Measurements from ENCODE around the gene STK32B.
"Not testable (repeated sequence)": the region's sequence is repeated elsewhere in the genome, so short reads cannot be mapped to it uniquely, and the experiment has no call there.

The STK32B gene

DNA sequence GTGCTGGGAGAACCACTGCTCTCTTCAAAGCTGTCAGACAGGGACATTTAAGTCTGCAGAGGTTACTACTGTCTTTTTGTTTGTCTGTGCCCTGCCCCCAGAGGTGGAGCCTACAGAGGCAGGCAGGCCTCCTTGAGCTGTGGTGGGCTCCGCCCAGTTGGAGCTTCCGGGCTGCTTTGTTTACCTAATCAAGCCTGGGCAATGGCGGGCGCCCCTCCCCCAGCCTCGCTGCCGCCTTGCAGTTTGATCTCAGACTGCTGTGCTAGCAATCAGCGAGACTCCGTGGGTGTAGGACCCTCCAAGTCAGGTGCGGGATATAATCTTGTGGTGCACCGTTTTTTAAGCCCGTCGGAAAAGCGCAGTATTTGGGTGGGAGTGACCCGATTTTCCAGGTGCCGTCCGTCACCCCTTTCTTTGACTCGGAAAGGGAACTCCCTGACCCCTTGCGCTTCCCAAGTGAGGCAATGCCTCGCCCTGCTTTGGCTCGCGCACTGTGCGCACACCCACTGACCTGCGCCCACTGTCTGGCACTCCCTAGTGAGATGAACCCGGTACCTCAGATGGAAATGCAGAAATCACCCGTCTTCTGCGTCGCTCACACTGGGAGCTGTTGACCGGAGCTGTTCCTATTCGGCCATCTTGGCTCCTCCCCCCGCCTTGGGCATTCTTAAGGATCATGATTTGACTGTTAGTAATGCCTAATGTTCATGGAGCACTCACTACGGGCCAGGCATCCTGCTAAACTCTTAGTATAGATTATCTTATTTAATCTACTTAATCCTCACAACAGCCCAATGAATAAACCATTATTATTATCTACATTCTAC, 392.9 kb downstream of the STK32B start:
- not testable (repeated sequence) for DNase-seq (ENCODE audit: low read depth, low spot score)

DNA sequence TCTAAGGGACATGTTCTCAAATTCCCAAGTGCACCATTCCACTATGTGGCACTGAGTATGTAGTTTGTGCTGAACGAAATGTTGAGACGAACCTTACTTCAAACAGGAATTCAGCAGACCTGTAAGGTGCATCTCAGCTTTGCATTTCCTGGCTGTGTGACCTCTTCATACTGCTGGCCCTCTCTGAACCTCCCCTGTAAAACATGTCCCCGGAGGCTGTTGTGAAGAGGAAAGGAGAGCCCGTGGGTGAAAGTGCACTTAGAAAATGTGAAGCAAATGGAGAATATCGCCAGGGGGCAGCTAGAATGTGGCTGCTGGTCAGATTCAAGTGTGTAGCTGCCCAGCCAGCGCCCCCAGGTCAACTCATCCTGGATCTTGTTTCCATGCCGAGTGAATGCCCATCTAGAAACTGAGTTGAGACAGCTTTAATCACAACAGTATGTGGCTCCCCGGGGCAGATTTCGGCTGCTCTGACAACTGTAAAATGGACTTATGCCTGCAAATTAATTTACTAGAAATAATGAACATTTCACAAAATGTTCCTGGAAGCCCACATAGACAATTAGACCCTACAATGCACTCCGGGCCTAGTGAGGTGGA, 393.7 kb downstream of the STK32B start:
- no peak for DNase-seq (ENCODE audit: low read depth, low spot score)

DNA sequence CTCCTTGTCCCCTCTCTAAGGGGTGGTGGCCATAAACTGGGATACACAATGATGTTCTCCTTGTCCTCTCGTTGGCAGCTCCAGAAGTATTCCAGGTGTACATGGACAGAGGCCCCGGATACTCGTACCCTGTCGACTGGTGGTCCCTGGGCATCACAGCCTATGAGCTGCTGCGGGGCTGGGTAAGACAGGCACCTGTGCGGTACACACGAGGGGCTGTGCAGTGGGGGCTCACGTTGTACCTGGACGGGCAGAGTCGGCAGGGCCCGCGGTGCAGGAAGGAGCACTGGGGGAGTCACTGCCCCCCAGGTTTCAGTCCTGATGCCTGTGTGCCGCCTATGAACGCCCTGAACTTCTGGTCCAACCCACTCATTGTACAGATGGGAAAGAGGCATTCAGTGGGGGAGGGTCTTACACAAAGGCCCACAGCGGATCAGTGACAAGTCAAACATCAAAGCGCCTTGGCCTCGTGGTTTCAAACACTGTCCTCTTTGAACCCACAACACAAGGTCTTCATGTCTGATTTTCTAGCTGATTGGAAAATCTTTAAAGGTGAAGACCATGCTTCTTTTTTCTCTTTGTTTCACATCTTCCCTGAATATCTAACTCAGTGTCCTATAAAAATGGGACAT, 395.4 kb downstream of the STK32B start:
- DNase-seq (ENCODE audit: low read depth, low spot score) = no peak

DNA sequence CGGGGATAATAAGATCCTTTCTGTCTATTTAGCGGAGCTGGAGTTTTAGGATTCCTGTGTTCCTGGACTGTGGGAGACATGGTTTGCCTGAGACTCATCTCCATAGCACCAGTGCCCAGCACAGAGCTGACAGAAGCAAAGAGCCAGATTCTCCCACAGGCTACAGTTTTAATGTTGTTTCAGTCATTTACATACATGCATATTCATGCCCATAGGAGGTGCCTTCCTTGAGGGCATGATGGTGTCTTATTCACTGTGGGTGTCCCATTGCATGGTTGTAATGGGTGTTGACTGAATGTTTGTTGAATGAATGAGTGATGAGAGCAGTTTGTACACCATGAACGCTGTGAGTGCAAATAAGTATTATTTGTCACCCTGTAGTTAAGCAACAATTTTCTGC, 396.5 kb downstream of the STK32B start:
- no peak for DNase-seq (ENCODE audit: low read depth, low spot score)

DNA sequence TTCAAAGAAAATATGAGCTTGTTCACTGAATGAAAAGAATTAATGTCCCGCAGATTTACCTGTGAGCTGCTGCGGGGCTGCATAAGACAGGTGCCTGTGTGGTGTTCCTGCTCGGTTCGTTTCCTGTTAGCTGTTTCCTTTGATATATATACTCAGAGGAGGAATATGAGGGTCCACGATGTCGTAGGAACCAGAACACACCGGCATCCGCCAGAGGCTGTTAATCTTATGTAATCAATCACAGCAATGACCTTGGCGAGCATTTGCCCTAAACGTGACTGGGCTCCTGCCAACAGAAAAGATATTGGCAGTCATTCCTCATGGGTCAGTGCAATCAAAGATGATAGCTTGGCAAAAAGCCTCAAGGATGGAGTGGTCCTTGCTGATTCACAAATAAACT, 396.9 kb downstream of the STK32B start:
- DNase-seq (ENCODE audit: low read depth, low spot score) = no peak

DNA sequence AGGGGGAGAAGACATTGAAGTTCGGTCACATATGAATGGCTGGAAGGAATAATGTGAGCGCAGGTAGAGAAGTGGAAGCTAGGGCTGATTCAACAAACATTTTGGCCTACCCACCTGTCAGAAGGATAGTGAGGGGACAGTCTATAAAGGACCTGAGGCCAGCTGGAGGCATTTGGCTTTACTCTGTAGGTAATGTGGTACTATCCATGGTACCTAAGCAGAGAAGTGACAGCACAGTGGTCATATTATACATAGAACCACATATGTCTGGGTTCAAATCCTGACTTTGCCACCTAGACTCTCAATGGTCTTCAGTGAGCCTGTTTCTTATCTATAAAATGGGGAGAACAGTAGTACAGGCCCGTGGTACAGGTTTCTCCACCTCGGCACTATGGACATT, 400.0 kb downstream of the STK32B start:
- DNase-seq (ENCODE audit: low read depth, low spot score) = no peak

DNA sequence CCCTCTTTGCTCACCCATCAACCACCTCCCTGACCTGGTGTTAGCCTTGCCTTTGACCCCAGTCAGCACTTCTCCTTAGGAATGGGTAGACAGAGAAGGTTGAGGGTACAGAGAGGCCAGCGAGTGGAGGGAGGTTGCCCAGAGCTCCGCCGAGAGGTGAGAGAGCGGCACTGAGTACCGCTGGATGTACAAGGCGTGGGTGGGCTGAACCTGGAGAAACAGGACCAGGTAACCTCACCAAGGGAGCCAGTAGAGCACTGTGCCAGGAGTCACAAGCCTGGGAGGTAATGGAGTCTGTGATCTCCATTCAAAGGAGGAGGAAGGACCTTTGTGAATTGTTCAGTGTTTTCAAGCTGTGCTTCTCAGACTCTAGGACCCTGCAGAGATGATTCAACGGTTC, 400.9 kb downstream of the STK32B start:
- no peak for DNase-seq (ENCODE audit: low read depth, low spot score)

DNA sequence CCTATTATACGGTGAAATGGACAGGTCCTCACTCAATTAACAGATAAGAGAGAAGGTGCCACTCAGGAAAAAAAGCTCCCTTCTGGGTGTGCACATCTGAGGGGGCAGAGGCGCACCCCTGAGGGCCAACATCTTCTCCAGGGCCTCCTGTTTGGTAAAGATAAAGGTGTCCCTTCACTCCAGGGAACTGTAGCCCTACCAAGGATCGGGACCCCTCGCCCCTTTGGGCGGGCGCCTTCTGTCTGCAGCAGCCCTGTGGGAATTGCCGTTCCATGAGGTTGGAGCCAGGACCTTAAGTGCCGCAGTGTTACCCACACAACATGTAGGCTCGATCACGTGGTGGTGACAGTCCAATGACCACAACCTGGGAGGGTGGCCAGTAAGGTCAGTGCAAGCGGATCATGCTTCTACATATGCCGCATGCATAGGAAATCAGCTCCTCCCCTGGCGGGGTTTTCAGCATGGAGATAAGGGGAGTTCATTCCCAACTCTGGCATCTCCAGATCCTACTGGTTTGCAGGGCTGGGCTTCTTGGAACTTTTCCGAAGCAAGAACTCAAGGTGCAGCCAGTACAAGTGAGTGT, 403.8 kb downstream of the STK32B start:
- no peak for DNase-seq (ENCODE audit: low read depth, low spot score)

DNA sequence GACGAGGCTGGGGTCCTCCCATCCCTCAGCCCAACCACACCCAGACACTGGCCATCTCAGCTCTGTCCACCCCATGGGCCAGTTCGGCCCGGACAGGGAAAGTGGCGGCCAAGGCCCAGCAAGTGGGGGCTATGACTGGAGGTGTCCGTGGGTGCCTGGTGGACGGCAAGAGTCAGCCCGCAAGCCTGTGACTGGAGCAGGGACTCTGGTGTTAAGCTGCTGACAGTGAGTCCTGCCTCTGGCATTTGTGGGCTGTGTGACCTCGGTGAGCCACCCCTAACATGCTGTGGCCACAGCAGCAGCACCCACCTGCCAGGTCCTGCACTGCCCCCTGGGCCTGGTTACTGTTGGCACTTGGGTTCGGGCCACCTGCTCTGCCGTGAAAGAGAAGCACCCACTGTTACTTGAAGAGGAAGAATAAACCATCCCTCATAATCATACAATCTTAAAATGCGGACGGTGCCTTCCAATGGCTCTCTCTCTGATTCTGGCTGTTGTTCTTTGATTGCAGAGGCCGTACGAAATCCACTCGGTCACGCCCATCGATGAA, 405.1 kb downstream of the STK32B start:
- DNase-seq (ENCODE audit: low read depth, low spot score) = no peak

DNA sequence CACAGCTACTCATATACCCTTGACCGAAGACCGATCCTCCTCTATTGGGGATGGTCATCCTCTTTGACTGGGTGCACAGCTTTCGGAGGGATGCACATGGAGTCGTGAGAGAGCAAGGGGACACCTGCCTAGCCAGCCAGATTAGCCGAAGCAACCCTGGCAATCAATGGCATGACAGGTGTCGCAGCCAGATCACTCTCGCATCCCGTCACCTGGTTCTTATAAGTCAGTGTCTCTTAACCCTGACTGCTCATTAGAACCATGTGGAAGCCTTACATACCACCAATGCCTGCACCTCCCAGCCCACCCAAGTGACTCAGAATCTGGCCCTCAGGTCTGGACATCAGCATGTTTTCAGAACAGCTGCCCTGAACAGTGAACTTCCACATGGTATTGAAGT, 407.4 kb downstream of the STK32B start:
- no peak for DNase-seq (ENCODE audit: low read depth, low spot score)

DNA sequence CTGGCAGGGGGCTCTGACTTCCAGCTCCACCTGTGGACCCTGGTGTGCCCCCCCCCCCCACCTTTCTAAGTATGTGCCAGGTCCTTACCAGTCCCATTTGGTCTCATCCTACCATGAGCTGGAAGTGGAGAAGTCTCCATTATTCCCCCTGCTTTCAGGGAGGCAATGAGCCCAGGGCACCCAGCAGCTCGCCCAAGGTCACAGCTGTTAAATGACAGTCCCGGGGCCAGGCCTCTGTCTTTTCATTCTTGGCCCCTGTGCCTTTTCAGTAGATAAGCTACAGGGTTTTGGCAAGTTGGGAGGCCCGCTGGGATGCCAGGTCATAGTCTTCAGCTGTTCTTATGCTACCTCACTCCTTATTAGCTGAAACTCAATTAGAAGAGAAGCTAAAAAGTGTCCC, 408.0 kb downstream of the STK32B start:
- DNase-seq (ENCODE audit: low read depth, low spot score) = no peak

DNA sequence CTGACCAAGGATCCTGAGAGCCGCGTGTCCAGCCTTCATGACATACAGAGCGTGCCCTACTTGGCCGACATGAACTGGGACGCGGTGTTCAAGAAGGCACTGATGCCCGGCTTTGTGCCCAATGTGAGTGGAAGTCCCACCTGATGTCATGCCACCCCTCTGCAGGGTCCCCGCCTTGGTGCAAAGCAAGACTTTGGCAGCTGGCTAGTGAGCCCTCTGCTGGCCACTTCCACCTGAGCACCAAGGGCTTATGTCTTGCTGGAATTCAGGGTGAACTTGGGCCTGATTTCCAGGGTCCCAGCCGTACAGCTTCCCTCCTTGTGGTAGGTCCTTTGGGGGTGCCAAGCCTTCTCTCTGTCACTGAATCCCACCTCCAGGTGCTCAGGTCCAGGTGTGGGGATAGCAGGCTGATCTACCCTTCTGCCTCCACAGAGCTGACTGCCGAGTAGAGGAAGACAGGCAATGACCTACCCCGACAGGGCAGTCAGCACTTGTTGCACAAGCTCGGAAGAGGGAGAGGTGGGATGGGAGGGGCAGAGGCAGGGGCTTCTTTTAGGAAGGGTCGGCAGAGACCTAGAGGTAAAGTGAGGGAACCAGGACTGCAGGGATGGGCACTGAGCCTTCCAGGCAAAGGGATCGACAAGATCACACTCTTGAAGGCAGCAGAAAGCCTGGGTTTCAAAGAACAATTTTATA, 409.0 kb downstream of the STK32B start:
- peak; percentile 1 for DNase-seq (ENCODE audit: low read depth, low spot score)

DNA sequence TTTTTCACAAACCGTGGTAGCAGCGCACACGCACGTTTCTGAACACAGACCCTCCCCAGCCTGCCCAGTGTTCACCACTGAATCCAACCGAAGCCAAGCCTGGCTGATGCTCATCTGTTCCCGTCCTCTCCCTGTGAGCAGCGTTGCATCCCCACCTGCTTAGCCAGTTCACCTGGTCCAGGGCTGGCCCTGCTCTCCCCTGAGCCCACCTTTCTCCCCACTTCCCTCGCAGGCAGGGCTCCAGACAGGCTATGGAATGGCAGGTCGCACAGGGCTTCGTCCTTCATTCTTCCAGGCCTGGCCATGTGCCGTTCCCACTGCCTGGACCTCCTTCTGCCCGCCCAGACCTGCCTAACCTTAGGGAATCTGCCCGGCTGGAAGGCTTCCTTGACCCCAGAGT, 410.2 kb downstream of the STK32B start:
- no peak for DNase-seq (ENCODE audit: low read depth, low spot score)

DNA sequence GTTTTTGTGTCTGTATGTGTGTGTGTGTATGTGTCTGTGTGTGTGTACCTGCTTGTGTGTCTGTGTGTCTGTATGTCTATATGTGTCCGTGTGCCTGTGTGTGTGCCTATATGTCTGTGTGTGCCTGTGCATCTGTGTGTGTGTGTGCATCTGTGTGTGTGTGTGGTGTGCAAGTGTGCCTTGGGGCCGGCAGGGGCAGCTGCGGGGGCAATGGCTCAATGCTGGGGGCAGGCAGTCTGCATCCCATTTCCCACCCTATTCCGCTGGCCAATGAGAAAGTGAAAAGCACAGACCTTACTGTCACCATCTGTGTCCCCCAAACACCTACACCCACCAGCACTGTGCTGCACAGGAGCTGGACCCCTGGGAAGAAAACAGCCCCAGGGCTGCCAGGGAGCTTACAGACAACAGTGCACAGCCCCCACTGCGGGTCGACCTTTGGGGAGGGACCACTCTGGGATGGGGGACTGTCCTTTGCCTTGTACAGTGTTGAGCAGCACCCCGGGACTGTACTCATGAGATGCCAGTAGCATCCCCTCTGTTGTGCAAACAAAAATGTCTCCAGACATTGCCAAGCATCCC, 411.1 kb downstream of the STK32B start:
- no peak for DNase-seq (ENCODE audit: low read depth, low spot score)

DNA sequence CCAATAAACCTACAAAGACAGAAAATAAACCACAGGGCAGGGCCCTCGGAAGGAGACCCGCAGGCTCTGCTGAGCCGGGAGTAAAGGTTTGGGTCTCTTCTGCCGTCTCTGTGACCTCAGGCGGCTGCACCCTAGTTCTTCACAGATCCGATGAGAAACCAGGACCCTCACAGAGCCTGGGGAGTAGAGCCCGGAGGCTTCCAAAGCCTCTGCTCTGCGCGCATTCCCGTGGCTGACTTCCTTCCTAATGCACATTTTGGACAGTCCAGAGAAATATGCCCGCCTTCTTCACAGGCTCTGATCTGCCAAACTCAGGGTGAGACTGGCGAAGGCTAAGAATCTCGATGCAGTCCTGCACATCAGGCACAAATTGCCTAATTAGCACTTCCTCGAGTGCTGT, 411.6 kb downstream of the STK32B start:
- DNase-seq (ENCODE audit: low read depth, low spot score) = no peak

DNA sequence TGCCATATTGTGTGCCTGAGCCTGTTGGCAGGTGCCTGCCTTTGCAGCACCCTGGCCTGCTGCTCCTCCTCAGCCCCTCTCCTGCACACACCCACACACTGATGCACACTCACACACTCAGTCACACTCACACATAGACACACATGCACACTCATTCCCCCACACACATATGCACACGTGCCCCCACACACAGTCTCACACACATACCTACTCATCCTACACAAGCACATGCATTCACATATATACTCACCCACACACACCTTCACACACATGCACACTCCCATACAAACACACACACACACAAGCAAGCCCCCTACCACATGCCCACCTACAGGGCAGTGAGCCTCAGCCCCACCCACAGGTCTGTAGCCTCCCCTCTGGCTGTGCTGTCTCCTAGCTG, 412.1 kb downstream of the STK32B start:
- no peak for DNase-seq (ENCODE audit: low read depth, low spot score)

DNA sequence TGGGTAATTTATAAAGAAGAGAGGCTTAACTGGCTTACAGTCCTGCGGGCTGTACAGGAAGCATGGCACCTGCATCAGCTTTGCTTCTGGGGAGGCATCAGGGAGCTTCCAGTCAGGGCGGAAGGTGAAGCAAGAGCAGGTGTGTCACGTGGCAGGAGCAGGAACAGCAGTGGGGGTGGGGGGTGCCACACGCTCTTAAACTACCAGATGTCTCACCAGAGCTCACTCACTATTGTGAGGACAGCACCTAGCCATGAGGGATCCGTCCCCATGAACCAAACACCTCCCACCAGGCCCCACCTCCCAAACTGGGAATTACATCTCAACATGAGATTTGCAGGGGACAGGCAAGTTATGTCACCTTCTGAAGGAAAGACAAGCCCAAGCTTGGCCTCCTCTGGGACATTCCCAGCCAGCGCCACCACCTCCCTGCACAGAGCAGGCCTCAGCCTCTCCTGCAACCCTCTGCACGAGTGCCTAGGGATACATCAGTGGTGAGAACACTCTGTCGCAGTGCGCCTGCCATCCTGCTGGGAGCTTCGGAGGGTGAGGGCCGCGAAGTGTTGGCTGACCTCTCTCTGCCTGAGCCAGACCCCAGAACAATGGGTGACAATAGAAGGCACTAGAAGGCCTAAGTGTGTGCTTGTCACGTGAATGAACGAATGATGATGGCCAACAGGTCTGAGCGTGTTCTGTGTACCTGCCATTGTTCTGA, 412.8 kb downstream of the STK32B start:
- DNase-seq (ENCODE audit: low read depth, low spot score) = no peak

DNA sequence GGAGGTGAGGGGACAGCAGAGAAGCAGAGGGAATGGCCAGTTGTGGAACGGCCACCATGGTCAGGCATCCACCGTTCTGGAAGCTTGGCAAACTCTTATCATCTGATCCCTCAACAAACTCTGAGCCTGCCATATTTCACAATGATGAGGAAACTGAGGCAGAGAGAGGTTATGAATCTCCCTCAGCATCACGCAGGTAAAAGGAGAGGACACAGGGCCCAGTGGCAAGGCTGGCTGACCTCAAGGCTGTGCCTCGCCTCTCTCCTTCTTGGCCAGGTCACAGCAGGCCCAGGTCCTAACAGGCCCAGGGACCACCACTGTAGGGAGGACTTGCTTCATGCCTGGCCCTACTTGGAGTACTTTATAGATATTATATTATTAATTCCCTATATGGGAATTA, 414.2 kb downstream of the STK32B start:
- DNase-seq (ENCODE audit: low read depth, low spot score) = no peak

DNA sequence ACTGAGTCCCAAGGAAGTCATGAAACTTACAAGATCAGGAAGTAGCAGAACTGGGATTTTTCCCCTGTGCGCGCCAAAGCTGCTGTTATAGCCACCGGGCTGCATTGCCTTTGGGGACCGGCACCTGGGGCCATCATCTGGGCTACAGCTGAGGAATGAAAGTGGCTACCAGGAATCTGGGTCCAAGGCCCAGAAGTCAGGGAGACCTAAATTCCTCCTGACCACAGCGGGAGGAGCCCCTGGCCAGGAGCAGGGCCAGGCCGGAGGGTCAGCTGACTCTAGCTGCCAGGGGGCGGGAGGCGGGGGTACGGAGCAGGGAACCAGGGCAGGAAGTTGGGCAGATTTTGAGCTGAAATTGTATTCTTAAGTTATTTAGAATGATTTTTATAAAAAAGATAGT, 414.7 kb downstream of the STK32B start:
- no peak for DNase-seq (ENCODE audit: low read depth, low spot score)

DNA sequence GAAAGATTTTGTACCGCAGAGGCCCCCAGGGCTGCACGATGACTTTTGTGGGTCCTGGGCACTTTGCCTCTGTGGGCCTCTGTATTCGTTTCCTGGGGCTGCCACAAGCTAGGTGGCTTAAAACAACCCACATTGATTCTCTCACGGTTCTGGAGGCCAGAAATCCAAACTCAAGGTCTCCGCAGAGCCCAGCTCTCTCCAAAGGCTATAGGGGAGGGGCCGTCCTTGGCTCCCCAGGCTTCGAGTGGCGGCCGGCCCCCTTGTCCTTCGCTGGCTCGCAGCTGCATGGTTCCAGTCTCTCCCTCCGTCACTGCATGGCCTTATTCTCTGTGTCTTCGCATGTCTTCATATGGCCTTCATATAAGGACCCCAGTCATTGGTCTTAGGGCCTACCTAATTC, 415.8 kb downstream of the STK32B start:
- no peak for DNase-seq (ENCODE audit: low read depth, low spot score)
